Stimulated activated CD4-positive, alpha-beta T cell treated with anti-CD3 and anti-CD28 coated beads, Interleukin-12 subunit alpha, Interleukin-12 subunit beta, amount 100 ng/mL, for 4 hours (primary cell): ENCODE results near the gene ARSA.

Source experiments
- DNase-seq: peaks from one replicate; pipeline ENCODE4 v3.0.0-alpha.2; 2020

ARSA gene

GRCh38 chr22:50577697-50577986 is 50.3 kb downstream of the ARSA start:
- DNase-seq = no peak

- DNase-seq = no peak
Measured at GRCh38 chr22:50576806-50577696, 50.9 kb downstream of the ARSA start.

- DNase-seq = no peak
Measured at GRCh38 chr22:50576070-50576469, 51.9 kb downstream of the ARSA start.

GRCh38 chr22:50575426-50575941 is 52.5 kb downstream of the ARSA start:
- no peak for DNase-seq
